Adrenal gland (tissue), 12 donors: ENCODE results near the gene PRRT1B. TPM values are rescaled to one million over a fixed set of nuclear protein-coding genes. Genes with fewer than 3 reads are reported as not detected.

Experiments used
- DNase-seq, 7 donors: peaks; one replicate each; pipeline ENCODE4 v3.0.0-alpha.2; 2019 to 2020
- H3K27ac ChIP-seq, 5 donors: fragments of 200-600 bp; sonication (generic) in 4 of 5; 1 replicate in 3 of 5; 2 replicates in 2 of 5; pipeline versions ENCODE4 v1.5.1 to v1.8.0; 2016 to 2020; ENCODE audit warnings: mild to moderate bottlenecking in 1 of 5
- H3K27me3 ChIP-seq: fragments of 200-600 bp; 2 replicates; pipeline ENCODE4 v1.8.0; 2021
- H3K36me3 ChIP-seq, 2 donors: fragments of 200-600 bp; replicated peaks in 1 of 2; 1 replicate in 1 of 2; 2 replicates in 1 of 2; pipeline versions ENCODE4 v1.5.1 to v1.8.0; 2018 to 2022
- H3K4me1 ChIP-seq, 2 donors: fragments of 200-600 bp; replicated peaks in 1 of 2; 1 replicate in 1 of 2; 2 replicates in 1 of 2; pipeline versions ENCODE4 v1.5.1 to v1.8.0; 2018 to 2021
- H3K4me3 ChIP-seq, 4 donors: fragments of 200-600 bp; sonication (generic) in 3 of 4; one replicate each; pipeline ENCODE4 v1.5.1; 2016 to 2018
- H3K9me3 ChIP-seq, 3 donors: fragments of 200-600 bp; sonication (generic) in 1 of 3; replicated peaks in 1 of 3; 1 replicate in 2 of 3; 2 replicates in 1 of 3; pipeline versions ENCODE4 v1.5.1 to v1.8.0; 2016 to 2021
- POLR2A ChIP-seq, 2 donors: fragments of 450-650 bp; IDR thresholded peaks; one replicate each; pipeline ENCODE4 v1.6.1; 2017; ENCODE audit warnings: antibody characterized with exemption in 2 of 2, mild to moderate bottlenecking in 2 of 2, moderate library complexity in 1 of 2
- WGBS, 4 donors: extraction: QIAGEN DNeasy Blood & Tissue Kit in 2 of 4; methylation state at CpG; one replicate each; pipeline versions ENCODE4 v1.1.5 to v1.1.7; 2013 to 2017; 5-methylcytosine and 5-hydroxymethylcytosine counted together
- intact Hi-C, 2 donors: fragments of 100-400 bp; cut with DNase I; formaldehyde crosslinking; loops; one replicate each; pipeline versions ENCODE4 v1.14.1 to v1.15.0; 2022 to 2023
- polyA plus RNA-seq, 3 donors: library from polyadenylated mRNA; stranded (reverse); fragments of 200-250 nt in 2 of 3; fragments of 350-450 nt in 1 of 3; fragmentation: Illumina TruSeq in 1 of 3; extraction: RNeasy Lipid Tissue Mini Kit (QIAGEN cat#74804) in 1 of 3; gene quantifications; one replicate each; pipeline ENCODE4 v1.2.3, GENCODE V29; 2013 to 2014
- total RNA-seq, 9 donors: library from RNA; depleted of rRNA in 4 of 9; stranded (reverse); fragments of >200 nt in 4 of 9; fragments of 120-200 nt in 1 of 9; fragmentation: NEBNext Ultra II Directional in 1 of 9; extraction: Animal tissue kit (Norgen Biotek cat#: 25700) in 1 of 9; gene quantifications; one replicate each; pipeline versions ENCODE4 v1.1.0 to v1.2.4, GENCODE V29; 2013 to 2023
- TF ChIP-seq, protein P1 (sequence below), 6 experiments: fragments of 450-650 bp in 4 of 6; fragments of 200-600 bp in 2 of 6; sonication (generic) in 1 of 6; IDR thresholded peaks; 1 replicate in 5 of 6; 2 replicates in 1 of 6; pipeline versions ENCODE4 v1.5.1 to v1.8.0; 2016 to 2021; ENCODE audit warnings: antibody characterized with exemption in 6 of 6, mild to moderate bottlenecking in 2 of 6, moderate library complexity in 1 of 6
- donor health status: healthy with polysubstance abuse.
- donor health status: Bipolar disorder and iron deficiency.
- donor health status: DM: yes; HTN: yes; CAD: no.
- donor health status: DM: no; HTN: no; CAD: no.
- donor health status: DM: no; HTN: no; CAD: no.
- donor health status: DM: yes; HTN: yes; CAD: no.

Gene PRRT1B
- total and polyA plus RNA-seq, 12 donors, result not detected

DNA sequence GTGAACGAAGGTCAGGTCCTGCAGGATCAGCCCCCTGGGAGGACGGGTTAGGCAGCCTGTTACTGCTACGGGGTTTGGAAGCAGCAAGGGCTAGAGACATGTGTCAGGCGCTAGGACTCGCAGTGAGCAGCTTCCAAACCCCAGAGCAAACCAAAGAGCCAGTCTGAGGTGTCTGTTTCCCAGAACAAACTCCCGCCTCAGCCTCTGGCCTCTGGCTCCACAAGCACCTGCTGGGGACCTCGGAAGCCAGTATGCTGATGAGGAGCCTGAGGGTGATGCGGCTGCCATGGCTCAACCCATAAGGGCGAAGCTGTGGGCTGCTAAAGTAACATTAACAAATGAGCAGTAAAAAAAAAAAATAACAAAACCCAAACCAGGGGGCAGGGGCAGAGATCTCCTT lies 35.0 kb downstream of the PRRT1B start:
- Histone ChIP-seq H3K9me3 (no peaks in the 10 kb centered on the region), H3K4me1 (no peaks in the 10 kb centered on the region), H3K36me3 (peaks cover 0 to 62% of the 10 kb centered on the region in 2 donors), H3K4me3 (no peak overlapping the region), H3K27me3 (no peaks in the 10 kb centered on the region), H3K27ac (no peak overlapping the region)
- TF ChIP-seq, protein P1, sequence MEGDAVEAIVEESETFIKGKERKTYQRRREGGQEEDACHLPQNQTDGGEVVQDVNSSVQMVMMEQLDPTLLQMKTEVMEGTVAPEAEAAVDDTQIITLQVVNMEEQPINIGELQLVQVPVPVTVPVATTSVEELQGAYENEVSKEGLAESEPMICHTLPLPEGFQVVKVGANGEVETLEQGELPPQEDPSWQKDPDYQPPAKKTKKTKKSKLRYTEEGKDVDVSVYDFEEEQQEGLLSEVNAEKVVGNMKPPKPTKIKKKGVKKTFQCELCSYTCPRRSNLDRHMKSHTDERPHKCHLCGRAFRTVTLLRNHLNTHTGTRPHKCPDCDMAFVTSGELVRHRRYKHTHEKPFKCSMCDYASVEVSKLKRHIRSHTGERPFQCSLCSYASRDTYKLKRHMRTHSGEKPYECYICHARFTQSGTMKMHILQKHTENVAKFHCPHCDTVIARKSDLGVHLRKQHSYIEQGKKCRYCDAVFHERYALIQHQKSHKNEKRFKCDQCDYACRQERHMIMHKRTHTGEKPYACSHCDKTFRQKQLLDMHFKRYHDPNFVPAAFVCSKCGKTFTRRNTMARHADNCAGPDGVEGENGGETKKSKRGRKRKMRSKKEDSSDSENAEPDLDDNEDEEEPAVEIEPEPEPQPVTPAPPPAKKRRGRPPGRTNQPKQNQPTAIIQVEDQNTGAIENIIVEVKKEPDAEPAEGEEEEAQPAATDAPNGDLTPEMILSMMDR (IDR thresholded peaks at IDR 0.05), result no peak
- no peak for TF ChIP-seq POLR2A (IDR thresholded peaks at IDR 0.05)
- no peak for DNase-seq
- 94 to 97% (median 96%) methylated on average over 7 to 9 of the region's 9 CpGs for WGBS, 4 donors
- intact Hi-C loops, result loop anchor here in 1 of 2 donors (10.0 kb wide), 1 partner anchor 216 kb away; no protein-coding TSS in a partner anchor

- Histone ChIP-seq H3K4me3 (no peak overlapping the region), H3K36me3 (peaks cover 0 to 62% of the 10 kb centered on the region in 2 donors), H3K9me3 (no peaks in the 10 kb centered on the region), H3K4me1 (no peaks in the 10 kb centered on the region), H3K27me3 (no peaks in the 10 kb centered on the region), H3K27ac (no peak overlapping the region)
- no peak for DNase-seq
- 92 to 94% (median 94%) methylated on average over 10 of the region's 10 CpGs for WGBS, 4 donors
- no peak for TF ChIP-seq POLR2A (IDR thresholded peaks at IDR 0.05)
- TF ChIP-seq, protein P1 (IDR thresholded peaks at IDR 0.05), result no peak
- intact Hi-C loops, result loop anchor here in 1 of 2 donors (10.0 kb wide), 1 partner anchor 217 kb away; no protein-coding TSS in a partner anchor
Measured at GRCh38 chr9:131582056-131582455, 36.7 kb downstream of the PRRT1B start.

GRCh38 chr9:131582466-131583336 lies 37.4 kb downstream of the PRRT1B start:
- no peaks in the 10 kb centered on the region for H3K9me3 ChIP-seq
- TF ChIP-seq, protein P1 (IDR thresholded peaks at IDR 0.05), result no peak
- TF ChIP-seq POLR2A (IDR thresholded peaks at IDR 0.05), result no peak
- intact Hi-C loops, result loop anchor here in 1 of 2 donors (10.0 kb wide), 1 partner anchor 218 kb away; no protein-coding TSS in a partner anchor
- no peaks in the 10 kb centered on the region for H3K4me1 ChIP-seq
- H3K36me3 ChIP-seq, result peaks cover 0 to 67% of the 10 kb centered on the region in 2 donors
- H3K27me3 ChIP-seq, result no peaks in the 10 kb centered on the region
- H3K4me3 ChIP-seq, result no peak overlapping the region
- no peak for DNase-seq
- H3K27ac ChIP-seq, result no peak overlapping the region
- 91 to 95% (median 93%) methylated on average over 18 to 27 of the region's 27 CpGs for WGBS, 4 donors

DNA sequence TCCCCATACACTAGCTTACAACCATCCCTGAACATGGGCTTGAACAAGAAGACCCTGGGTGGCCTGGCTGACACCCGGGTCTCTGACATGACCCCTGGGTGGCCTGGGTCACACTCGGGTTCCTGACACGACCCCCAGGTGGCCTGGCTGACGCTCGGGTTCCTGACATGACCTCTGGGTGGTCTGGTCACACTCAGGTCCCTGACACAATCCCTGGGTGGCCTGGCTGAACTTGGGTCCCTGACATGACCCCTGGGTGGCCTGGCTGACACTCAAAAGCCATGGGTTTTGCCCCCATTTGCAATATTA lies 38.0 kb downstream of the PRRT1B start:
- intact Hi-C loops, result loop anchor here in 1 of 2 donors (10.0 kb wide), 1 partner anchor 218 kb away; no protein-coding TSS in a partner anchor
- Histone ChIP-seq H3K27me3 (no peaks in the 10 kb centered on the region), H3K4me3 (no peak overlapping the region), H3K27ac (no peak overlapping the region), H3K36me3 (peaks cover 0 to 73% of the 10 kb centered on the region in 2 donors), H3K4me1 (no peaks in the 10 kb centered on the region), H3K9me3 (no peaks in the 10 kb centered on the region)
- DNase-seq, result no peak
- 85 to 90% (median 87%) methylated on average over 5 of the region's 5 CpGs; no CpG with 5 or more reads in 1 of the 4 donors for WGBS, 4 donors
- TF ChIP-seq POLR2A (IDR thresholded peaks at IDR 0.05), result no peak
- TF ChIP-seq, protein P1 (IDR thresholded peaks at IDR 0.05), result no peak
